ENCODE results near the gene GAPVD1. TPM values are rescaled to one million over a fixed set of nuclear protein-coding genes. Genes with fewer than 3 reads are reported as not detected.

Gene GAPVD1
- total RNA-seq, 1 experiment from 2014 or later, result 30.5 TPM

GRCh38 chr9:125360601-125361000 is 99.0 kb downstream of the GAPVD1 start:
- DNase-seq, result no peak
- no peak for ATAC-seq

GRCh38 chr9:125361837-125362531 is 100.4 kb downstream of the GAPVD1 start:
- CTCF ChIA-PET, result interaction anchor here (0.6 to 1.2 kb wide), 4 partner anchors 61 to 110 kb away, joined by 4 to 7 read pairs (median 5); no protein-coding TSS in a partner anchor
- ATAC-seq (peak; percentile 35; the same call in 1 of the 2 replicates), DNase-seq (peak; percentile 46)
- Histone ChIP-seq H3K36me3 (ENCODE audit: low read depth, low read length) (peaks cover 6% of the 10 kb centered on the region), H3K27ac (ENCODE audit: low read length) (no peak overlapping the region), H3K79me2 (ENCODE audit: low read length) (no peaks in the 10 kb centered on the region), H3K4me3 (ENCODE audit: low read length) (no peak overlapping the region), H3K4me1 (ENCODE audit: insufficient read depth, low read length) (no peaks in the 10 kb centered on the region), H3K9me2 (replicated peaks; ENCODE audit: low read length) (no peaks in the 10 kb centered on the region), H3F3A (ENCODE audit: low read length, unreplicated experiment) (no peaks in the 10 kb centered on the region), H3K9ac (ENCODE audit: low read length) (no peak overlapping the region), H4K20me1 (ENCODE audit: low read length) (no peaks in the 10 kb centered on the region), H3K9me3 (ENCODE audit: low read length) (no peaks in the 10 kb centered on the region), H3K4me2 (ENCODE audit: low read length) (no peak overlapping the region), H3K27me3 (ENCODE audit: low read length) (no peaks in the 10 kb centered on the region), H2AFZ (ENCODE audit: low read length) (no peak overlapping the region)
- no TSS peak for BruUV-seq (replicated peaks)
- intact Hi-C loops (cut with micrococcal nuclease), result no loop called here
- peak; percentile 53 for TF ChIP-seq CTCF (conservative IDR thresholded peaks at IDR 0.05; ENCODE audit: low read depth, low read length)
- TF ChIP-seq EZH2phosphoT487 (IDR thresholded peaks at IDR 0.05; ENCODE audit: borderline replicate concordance, low read length), result no peak
- TF ChIP-seq EZH2 (IDR thresholded peaks at IDR 0.05; ENCODE audit: low read length, unreplicated experiment), result no peak
- POLR2A ChIA-PET (ENCODE audit: unreplicated experiment), result interaction anchor here (0.6 kb wide), 1 partner anchor 126 kb away, joined by 4 read pairs; no protein-coding TSS in a partner anchor

More at GRCh38 chr9:125360601-125361000, 99.0 kb downstream of the GAPVD1 start:
- CTCF ChIA-PET, result no interaction called here
- intact Hi-C loops (cut with micrococcal nuclease), result no loop called here
- H3K4me2 ChIP-seq (ENCODE audit: low read length), result no peak overlapping the region
- H3K9me2 ChIP-seq (replicated peaks; ENCODE audit: low read length), result no peaks in the 10 kb centered on the region
- H4K20me1 ChIP-seq (ENCODE audit: low read length), result no peaks in the 10 kb centered on the region
- no peak overlapping the region for H3K4me3 ChIP-seq (ENCODE audit: low read length)
- TF ChIP-seq EZH2 (IDR thresholded peaks at IDR 0.05; ENCODE audit: low read length, unreplicated experiment), result no peak
- no peaks in the 10 kb centered on the region for H3K4me1 ChIP-seq (ENCODE audit: insufficient read depth, low read length)
- no TSS peak for BruUV-seq (replicated peaks)
- peaks cover 12% of the 10 kb centered on the region for H3K36me3 ChIP-seq (ENCODE audit: low read depth, low read length)
- H3F3A ChIP-seq (ENCODE audit: low read length, unreplicated experiment), result no peaks in the 10 kb centered on the region
- H3K9me3 ChIP-seq (ENCODE audit: low read length), result no peaks in the 10 kb centered on the region
- H3K9ac ChIP-seq (ENCODE audit: low read length), result no peak overlapping the region
- POLR2A ChIA-PET (ENCODE audit: unreplicated experiment), result no interaction called here
- H3K27me3 ChIP-seq (ENCODE audit: low read length), result no peaks in the 10 kb centered on the region
- no peak overlapping the region for H2AFZ ChIP-seq (ENCODE audit: low read length)
- H3K79me2 ChIP-seq (ENCODE audit: low read length), result no peaks in the 10 kb centered on the region
- no peak overlapping the region for H3K27ac ChIP-seq (ENCODE audit: low read length)

- Histone ChIP-seq H3K79me2 (ENCODE audit: low read length) (no peaks in the 10 kb centered on the region), H2AFZ (ENCODE audit: low read length) (no peak overlapping the region), H3K9me3 (ENCODE audit: low read length) (no peaks in the 10 kb centered on the region), H3K4me3 (ENCODE audit: low read length) (no peak overlapping the region), H3K9me2 (replicated peaks; ENCODE audit: low read length) (no peaks in the 10 kb centered on the region), H3K4me1 (ENCODE audit: insufficient read depth, low read length) (no peaks in the 10 kb centered on the region), H3F3A (ENCODE audit: low read length, unreplicated experiment) (no peaks in the 10 kb centered on the region), H3K27me3 (ENCODE audit: low read length) (no peaks in the 10 kb centered on the region), H3K9ac (ENCODE audit: low read length) (no peak overlapping the region), H3K36me3 (ENCODE audit: low read depth, low read length) (peaks cover 6% of the 10 kb centered on the region), H3K27ac (ENCODE audit: low read length) (no peak overlapping the region), H4K20me1 (ENCODE audit: low read length) (no peaks in the 10 kb centered on the region), H3K4me2 (ENCODE audit: low read length) (no peak overlapping the region)
- intact Hi-C loops (cut with micrococcal nuclease), result no loop called here
- TF ChIP-seq EZH2 (IDR thresholded peaks at IDR 0.05; ENCODE audit: low read length, unreplicated experiment) (no peak), EZH2phosphoT487 (IDR thresholded peaks at IDR 0.05; ENCODE audit: borderline replicate concordance, low read length) (no peak), CTCF (conservative IDR thresholded peaks at IDR 0.05; ENCODE audit: low read depth, low read length) (no peak)
- CTCF ChIA-PET, result no interaction called here
- DNase-seq (no peak), ATAC-seq (no peak)
- POLR2A ChIA-PET (ENCODE audit: unreplicated experiment), result no interaction called here
- BruUV-seq (replicated peaks), result no TSS peak
These were observed 105.0 kb downstream of the GAPVD1 start for GRCh38 chr9:125366676-125367075.

Measured in PC-3 (cell line).